Activated T-cell treated with anti-CD3 and anti-CD28 coated beads, Interleukin-2, amount 50 U/mL, for 24 hours (primary cell): Measurements from ENCODE around the gene GDPD3.
"Not testable (repeated sequence)": the region's sequence is repeated elsewhere in the genome, so short reads cannot be mapped to it uniquely, and the experiment has no call there.

Experiments used
- DNase-seq: peaks from one replicate; pipeline ENCODE4 v3.0.0-alpha.2; 2020
- H3K27ac Mint-ChIP-seq: 2 replicates; pipeline ENCODE4 v1.8.0; 2020; ENCODE audit warnings: mild to moderate bottlenecking, mixed read lengths
- H3K27me3 Mint-ChIP-seq: 2 replicates; pipeline ENCODE4 v1.8.0; 2020; ENCODE audit warnings: mixed read lengths
- H3K36me3 Mint-ChIP-seq: 2 replicates; pipeline ENCODE4 v1.8.0; 2020; ENCODE audit warnings: low read depth, mixed read lengths
- H3K4me1 Mint-ChIP-seq: 2 replicates; pipeline ENCODE4 v1.8.0; 2020; ENCODE audit warnings: low read depth, mixed read lengths
- H3K4me3 Mint-ChIP-seq: 2 replicates; pipeline ENCODE4 v1.8.0; 2020; ENCODE audit warnings: mild to moderate bottlenecking, moderate library complexity, mixed read lengths
- H3K9me3 Mint-ChIP-seq: 2 replicates; pipeline ENCODE4 v1.8.0; 2020; ENCODE audit warnings: mixed read lengths

Gene GDPD3

GRCh38 chr16:30137897-30138296, 24.6 kb upstream of the GDPD3 start:
- Mint-ChIP-seq H3K36me3 (no peaks in the 10 kb centered on the region), H3K27me3 (no peaks in the 10 kb centered on the region), H3K4me1 (peaks cover 14% of the 10 kb centered on the region), H3K27ac (no peak overlapping the region), H3K9me3 (no peaks in the 10 kb centered on the region), H3K4me3 (no peak overlapping the region)
- no peak for DNase-seq

GRCh38 chr16:30136971-30137605, 23.8 kb upstream of the GDPD3 start:
- Mint-ChIP-seq H3K27ac (no peak overlapping the region), H3K4me1 (peaks cover 11% of the 10 kb centered on the region), H3K4me3 (no peak overlapping the region), H3K27me3 (no peaks in the 10 kb centered on the region), H3K36me3 (no peaks in the 10 kb centered on the region), H3K9me3 (no peaks in the 10 kb centered on the region)
- no peak for DNase-seq

DNA sequence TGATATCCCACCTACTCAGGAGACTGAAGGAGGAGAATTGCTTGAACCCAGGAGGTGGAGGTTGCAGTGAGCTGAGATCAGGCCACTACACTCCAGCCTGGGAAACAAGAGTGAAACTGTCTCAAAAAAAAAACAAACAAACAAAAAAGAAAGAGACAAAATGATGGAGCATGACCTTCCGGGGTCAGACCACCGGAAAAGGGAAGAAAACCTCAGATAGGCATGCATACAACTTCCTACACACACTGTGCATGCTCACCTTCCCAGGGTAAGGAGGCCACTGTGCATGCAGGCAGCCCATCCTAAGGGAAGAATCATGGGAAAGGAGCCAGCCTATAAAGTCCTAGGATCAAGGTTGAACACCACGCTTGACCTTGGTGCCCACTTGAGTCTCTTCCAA, 19.3 kb upstream of the GDPD3 start:
- Mint-ChIP-seq H3K27ac (no peak overlapping the region), H3K36me3 (no peaks in the 10 kb centered on the region), H3K9me3 (no peaks in the 10 kb centered on the region), H3K4me1 (peaks cover 5% of the 10 kb centered on the region), H3K27me3 (no peaks in the 10 kb centered on the region), H3K4me3 (no peak overlapping the region)
- DNase-seq, result no peak

- DNase-seq, result no peak
- H3K27ac Mint-ChIP-seq, result no peak overlapping the region
- no peak overlapping the region for H3K4me3 Mint-ChIP-seq
- H3K4me1 Mint-ChIP-seq, result peaks cover 5% of the 10 kb centered on the region
- H3K27me3 Mint-ChIP-seq, result no peaks in the 10 kb centered on the region
- H3K36me3 Mint-ChIP-seq, result no peaks in the 10 kb centered on the region
- no peaks in the 10 kb centered on the region for H3K9me3 Mint-ChIP-seq
Measured at GRCh38 chr16:30131869-30132475, 18.6 kb upstream of the GDPD3 start.

GRCh38 chr16:30127993-30128392, 14.7 kb upstream of the GDPD3 start:
- no peak for DNase-seq
- Mint-ChIP-seq H3K27ac (no peak overlapping the region), H3K36me3 (peaks cover 2% of the 10 kb centered on the region), H3K4me1 (peaks cover 6% of the 10 kb centered on the region), H3K4me3 (no peak overlapping the region), H3K27me3 (no peaks in the 10 kb centered on the region), H3K9me3 (no peaks in the 10 kb centered on the region)

GRCh38 chr16:30125690-30126089, 12.4 kb upstream of the GDPD3 start:
- not testable (repeated sequence) for H3K4me3 Mint-ChIP-seq, H3K27ac Mint-ChIP-seq, H3K27me3 Mint-ChIP-seq, H3K9me3 Mint-ChIP-seq, DNase-seq
- Mint-ChIP-seq H3K36me3 (peaks cover 11% of the 10 kb centered on the region), H3K4me1 (peaks cover 21% of the 10 kb centered on the region)

DNA sequence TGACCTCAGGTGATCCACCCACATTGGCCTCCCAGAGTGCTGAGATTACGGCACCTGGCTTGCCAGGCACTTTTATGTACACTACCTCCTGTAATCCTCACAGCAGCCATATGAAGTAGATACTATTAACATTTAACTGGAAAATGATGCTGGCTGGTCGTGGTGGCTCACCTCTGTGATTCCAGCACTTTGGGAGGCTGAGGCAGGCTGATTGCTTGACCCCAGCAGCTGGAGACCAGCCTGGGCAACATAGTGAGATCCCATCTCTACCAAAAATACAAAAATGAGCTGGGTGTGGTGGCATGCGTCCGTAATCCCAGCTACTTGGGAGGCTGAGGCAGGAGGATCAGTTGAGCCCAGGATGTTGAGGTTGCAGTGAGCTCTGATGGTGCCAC, 11.6 kb upstream of the GDPD3 start:
- H3K4me1 Mint-ChIP-seq, result peaks cover 24% of the 10 kb centered on the region
- H3K36me3 Mint-ChIP-seq, result peaks cover 13% of the 10 kb centered on the region
- no peak overlapping the region for H3K27ac Mint-ChIP-seq
- no peaks in the 10 kb centered on the region for H3K9me3 Mint-ChIP-seq
- H3K27me3 Mint-ChIP-seq, result no peaks in the 10 kb centered on the region
- H3K4me3 Mint-ChIP-seq, result no peak overlapping the region
- DNase-seq, result no peak

DNA sequence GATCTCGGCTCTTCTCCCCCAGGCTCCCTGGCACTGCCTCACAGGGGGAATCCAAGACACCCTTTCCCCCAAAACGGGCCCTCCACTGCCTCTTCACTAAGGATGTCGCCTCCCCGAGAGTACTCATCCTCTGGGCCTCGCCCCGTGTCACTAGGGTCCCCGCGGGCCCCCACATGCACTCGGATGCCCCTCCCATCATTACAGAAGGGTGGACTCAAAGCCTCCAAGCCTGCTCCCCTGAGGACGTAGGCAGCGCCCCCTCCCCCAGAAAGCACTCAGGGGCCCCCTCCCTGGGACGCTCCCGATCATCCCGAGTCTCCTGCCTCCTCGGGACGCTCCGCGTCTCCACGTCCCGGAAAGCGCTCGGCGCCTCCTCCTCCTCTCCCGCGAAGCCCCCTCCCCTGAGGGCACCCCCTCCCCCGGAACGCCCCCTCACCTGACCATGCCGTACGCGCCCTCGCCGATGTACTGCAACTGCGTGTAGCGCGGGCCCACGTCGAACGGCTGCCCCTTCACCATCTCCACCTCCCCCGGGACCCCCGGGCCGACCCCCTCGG, 9.3 kb upstream of the GDPD3 start:
- Mint-ChIP-seq H3K4me1 (peaks cover 27% of the 10 kb centered on the region), H3K27ac (peak overlapping the region; percentile 88), H3K27me3 (no peaks in the 10 kb centered on the region), H3K4me3 (peak overlapping the region; percentile 86), H3K36me3 (peaks cover 27% of the 10 kb centered on the region), H3K9me3 (no peaks in the 10 kb centered on the region)
- no peak for DNase-seq

DNA sequence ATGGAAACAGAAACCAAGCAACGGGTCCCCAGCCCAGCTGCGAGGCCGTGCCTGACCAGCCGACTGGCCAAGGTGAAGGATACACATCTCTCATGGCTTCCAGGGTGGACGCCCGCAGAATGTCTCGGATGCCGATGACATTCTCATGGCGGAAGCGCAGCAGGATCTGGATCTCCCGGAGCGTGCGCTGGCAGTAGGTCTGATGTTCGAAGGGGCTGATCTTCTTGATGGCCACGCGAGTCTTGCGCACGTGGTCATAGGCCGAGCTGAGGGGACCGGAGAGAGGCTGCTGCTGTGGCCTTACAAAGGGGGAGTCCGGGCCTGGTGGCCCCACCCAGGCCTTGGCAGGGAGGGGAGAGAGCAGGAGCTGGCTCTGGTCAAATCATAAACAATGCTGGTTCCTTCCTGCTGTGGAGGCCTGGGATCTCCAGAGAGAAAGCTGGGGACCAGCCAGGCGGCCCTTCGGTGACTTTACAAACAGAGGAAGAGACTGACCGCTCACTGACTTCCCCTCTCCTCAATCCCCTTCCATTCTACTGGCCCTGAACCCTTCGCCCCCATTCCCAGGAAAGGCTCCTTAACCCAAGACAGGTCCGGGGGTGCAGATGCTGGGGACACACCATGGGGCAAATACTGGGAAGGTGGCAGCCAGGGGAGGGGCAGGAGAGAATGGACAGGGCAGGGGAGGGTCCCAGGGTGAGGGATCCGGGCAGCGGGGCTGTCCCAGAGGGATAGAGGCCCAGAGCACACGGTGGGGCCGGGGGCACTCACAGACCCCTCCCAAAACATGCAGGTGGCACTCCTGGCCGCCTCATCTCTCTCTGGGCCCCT, 8.6 kb upstream of the GDPD3 start:
- peak overlapping the region; percentile 88 for H3K27ac Mint-ChIP-seq
- no peak for DNase-seq
- H3K27me3 Mint-ChIP-seq, result no peaks in the 10 kb centered on the region
- peaks cover 35% of the 10 kb centered on the region for H3K36me3 Mint-ChIP-seq
- peaks cover 27% of the 10 kb centered on the region for H3K4me1 Mint-ChIP-seq
- H3K9me3 Mint-ChIP-seq, result no peaks in the 10 kb centered on the region
- peak overlapping the region; percentile 86 for H3K4me3 Mint-ChIP-seq

DNA sequence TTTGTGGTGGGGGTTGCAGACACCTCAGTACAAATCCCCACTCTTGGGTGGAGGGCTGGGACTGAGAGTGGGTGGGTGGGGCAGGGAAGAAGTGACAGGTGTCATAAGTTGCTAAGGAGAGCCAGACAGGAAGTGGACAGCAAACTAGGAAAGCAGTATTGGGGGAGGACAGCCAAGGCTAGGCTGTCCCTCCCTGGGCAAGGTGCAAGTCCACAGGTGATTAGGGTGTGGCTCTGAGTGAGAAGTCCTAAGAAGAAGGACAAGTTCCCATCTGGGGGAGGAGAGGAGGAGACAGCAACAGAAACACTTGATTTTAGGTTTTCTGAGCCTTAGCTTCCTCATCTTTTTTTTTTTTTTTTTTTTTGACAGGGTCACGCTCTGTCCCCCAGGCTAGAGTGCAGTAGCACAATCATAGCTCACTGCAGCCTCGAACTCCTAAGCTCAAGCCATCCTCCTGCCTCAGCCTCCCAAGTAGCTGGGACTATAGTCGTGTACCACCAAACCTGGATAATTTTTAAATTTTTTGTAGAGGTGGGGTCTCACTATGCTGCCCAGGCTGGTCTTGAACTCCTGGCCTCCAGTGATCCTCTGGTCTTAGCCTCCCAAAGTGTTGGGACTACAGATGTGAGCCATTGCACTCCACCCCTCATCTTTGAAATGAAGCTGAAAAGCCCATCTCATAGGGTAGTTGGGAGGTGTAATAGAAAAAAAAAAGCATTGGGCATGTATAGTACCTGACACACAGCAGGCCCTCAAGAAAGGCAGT, 7.2 kb upstream of the GDPD3 start:
- Mint-ChIP-seq H3K27me3 (no peaks in the 10 kb centered on the region), H3K4me1 (peaks cover 27% of the 10 kb centered on the region), H3K36me3 (peaks cover 44% of the 10 kb centered on the region), H3K9me3 (no peaks in the 10 kb centered on the region), H3K4me3 (no peak overlapping the region), H3K27ac (peak overlapping the region; percentile 76)
- no peak for DNase-seq

DNA sequence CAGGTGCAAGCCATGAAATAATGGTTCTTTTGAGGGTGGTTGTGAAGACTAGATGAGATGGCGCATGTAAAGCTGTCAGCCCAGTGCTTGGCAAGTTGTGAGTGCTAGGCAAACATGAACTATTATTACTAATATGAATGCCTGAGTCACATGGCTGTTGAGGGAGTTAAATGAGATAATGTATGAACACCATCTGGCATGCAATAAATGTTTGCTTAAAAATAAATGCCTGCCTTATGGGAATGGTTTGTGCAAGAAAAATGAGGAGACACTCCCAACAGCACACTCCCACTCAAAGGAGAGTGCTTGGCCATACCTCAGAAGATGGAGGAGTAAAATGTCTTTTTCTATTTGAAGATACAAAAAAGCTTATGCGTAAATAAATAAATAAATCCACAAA, 6.1 kb upstream of the GDPD3 start:
- no peak overlapping the region for H3K4me3 Mint-ChIP-seq
- H3K27me3 Mint-ChIP-seq, result no peaks in the 10 kb centered on the region
- H3K9me3 Mint-ChIP-seq, result no peaks in the 10 kb centered on the region
- peaks cover 51% of the 10 kb centered on the region for H3K36me3 Mint-ChIP-seq
- H3K27ac Mint-ChIP-seq, result no peak overlapping the region
- no peak for DNase-seq
- peaks cover 32% of the 10 kb centered on the region for H3K4me1 Mint-ChIP-seq

- Mint-ChIP-seq H3K4me1 (peaks cover 36% of the 10 kb centered on the region), H3K27ac (no peak overlapping the region), H3K9me3 (no peaks in the 10 kb centered on the region), H3K36me3 (peaks cover 53% of the 10 kb centered on the region), H3K27me3 (no peaks in the 10 kb centered on the region), H3K4me3 (no peak overlapping the region)
- DNase-seq, result no peak
Measured at GRCh38 chr16:30117768-30118167, 4.4 kb upstream of the GDPD3 start.

DNA sequence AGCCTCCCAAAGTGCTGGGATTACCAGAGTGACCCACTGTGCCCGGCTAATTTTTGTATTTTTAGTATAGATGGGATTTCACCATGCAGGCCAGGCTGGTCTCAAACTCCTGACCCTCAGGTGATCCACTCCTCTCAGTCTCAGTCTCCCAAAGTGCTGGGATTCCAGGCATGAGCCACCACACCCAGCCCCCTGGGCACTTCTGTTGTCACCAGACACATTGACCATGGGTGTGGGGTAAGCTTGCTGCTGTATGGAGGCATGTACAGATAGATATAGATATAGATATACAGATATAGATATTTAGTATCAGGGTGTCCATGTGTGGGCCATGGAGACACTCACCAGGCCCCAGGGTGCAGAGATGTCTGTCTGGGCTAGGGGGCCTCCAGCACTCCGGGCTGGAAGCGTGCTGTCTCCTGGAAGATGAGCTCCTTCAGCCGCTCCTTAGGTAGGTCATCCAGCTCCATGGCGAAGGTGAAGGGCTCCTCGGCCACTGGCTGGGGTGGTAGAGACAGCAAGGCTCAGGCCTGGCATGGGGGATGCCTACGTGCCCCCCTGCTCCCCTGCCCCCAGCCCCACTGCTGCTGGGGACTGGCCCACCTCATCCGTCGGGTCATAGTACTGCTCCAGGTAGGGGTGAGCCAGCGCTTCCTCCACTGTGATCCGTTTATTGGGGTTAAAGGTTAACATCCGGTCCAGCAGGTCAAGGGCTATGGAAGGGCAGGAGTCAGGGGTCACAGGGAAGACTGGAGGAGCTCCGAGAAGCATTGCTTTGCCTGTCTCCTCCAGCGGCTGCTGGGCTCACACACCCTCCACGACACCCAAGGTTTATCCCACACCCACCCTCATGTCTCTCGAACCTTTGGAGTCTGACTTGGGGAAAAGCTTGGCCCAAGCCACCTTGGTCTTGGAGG, 3.2 kb upstream of the GDPD3 start:
- peaks cover 27% of the 10 kb centered on the region for H3K4me1 Mint-ChIP-seq
- no peaks in the 10 kb centered on the region for H3K9me3 Mint-ChIP-seq
- no peaks in the 10 kb centered on the region for H3K27me3 Mint-ChIP-seq
- no peak overlapping the region for H3K4me3 Mint-ChIP-seq
- no peak for DNase-seq
- peaks cover 52% of the 10 kb centered on the region for H3K36me3 Mint-ChIP-seq
- H3K27ac Mint-ChIP-seq, result no peak overlapping the region
